GM12875 (cell line): ENCODE data around the gene PITPNC1.

Experiments
- H3K4me3 ChIP-seq: one replicate; pipeline ENCODE4 v1.5.1; 2011; ENCODE audit warnings: low read depth, low read length, control low read depth
- TF ChIP-seq, protein P1 (sequence below): IDR thresholded peaks from 2 replicates; pipeline ENCODE4 v1.5.1; 2011; ENCODE audit warnings: low read depth, mild to moderate bottlenecking, control low read depth, inconsistent platforms, low read length, moderate library complexity, borderline replicate concordance; ENCODE audit not compliant: insufficient read depth

Gene PITPNC1

DNA sequence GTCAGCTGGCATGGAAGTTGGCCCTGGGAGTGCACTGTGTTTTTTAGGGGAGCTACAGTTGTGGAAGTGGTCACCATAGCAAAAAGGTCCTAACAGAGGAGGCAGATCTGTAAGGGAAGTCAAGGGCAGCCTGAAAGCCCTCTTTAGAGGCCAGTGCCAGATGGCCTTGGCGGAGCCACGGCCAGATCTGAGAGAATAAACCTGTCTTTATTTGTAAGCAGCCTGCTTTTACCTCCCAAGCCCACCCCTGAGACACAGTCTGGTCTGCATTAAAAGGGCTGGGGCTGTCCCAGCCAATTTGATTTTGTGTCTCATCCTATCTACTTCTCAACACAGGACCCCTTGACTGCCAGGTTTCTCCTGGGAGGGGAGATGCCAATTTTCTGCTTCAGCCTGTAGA lies 289.6 kb downstream of the PITPNC1 start:
- H3K4me3 ChIP-seq = no peak overlapping the region
- TF ChIP-seq, protein P1, sequence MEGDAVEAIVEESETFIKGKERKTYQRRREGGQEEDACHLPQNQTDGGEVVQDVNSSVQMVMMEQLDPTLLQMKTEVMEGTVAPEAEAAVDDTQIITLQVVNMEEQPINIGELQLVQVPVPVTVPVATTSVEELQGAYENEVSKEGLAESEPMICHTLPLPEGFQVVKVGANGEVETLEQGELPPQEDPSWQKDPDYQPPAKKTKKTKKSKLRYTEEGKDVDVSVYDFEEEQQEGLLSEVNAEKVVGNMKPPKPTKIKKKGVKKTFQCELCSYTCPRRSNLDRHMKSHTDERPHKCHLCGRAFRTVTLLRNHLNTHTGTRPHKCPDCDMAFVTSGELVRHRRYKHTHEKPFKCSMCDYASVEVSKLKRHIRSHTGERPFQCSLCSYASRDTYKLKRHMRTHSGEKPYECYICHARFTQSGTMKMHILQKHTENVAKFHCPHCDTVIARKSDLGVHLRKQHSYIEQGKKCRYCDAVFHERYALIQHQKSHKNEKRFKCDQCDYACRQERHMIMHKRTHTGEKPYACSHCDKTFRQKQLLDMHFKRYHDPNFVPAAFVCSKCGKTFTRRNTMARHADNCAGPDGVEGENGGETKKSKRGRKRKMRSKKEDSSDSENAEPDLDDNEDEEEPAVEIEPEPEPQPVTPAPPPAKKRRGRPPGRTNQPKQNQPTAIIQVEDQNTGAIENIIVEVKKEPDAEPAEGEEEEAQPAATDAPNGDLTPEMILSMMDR = no peak

DNA sequence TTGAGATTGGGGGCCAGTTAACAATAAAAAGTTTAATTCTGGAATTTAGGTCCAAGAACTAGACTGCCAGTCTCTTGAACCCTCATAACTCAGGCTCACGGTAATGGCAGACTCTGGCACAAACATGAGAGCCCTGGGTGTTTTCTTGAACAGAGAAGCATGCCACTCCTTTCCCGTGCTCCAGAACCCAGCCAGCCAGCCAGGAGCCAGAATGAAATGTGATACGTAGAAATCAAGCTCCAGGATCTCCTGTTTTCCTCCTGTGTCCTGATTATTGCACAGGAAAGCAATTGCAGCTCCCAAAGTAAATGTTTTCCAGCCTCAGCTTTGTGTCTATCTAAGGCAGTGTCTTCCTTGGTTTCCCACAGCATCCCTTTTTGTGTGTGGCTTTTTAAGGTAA lies 294.4 kb downstream of the PITPNC1 start:
- TF ChIP-seq, protein P1 = no peak
- H3K4me3 ChIP-seq = no peak overlapping the region

DNA sequence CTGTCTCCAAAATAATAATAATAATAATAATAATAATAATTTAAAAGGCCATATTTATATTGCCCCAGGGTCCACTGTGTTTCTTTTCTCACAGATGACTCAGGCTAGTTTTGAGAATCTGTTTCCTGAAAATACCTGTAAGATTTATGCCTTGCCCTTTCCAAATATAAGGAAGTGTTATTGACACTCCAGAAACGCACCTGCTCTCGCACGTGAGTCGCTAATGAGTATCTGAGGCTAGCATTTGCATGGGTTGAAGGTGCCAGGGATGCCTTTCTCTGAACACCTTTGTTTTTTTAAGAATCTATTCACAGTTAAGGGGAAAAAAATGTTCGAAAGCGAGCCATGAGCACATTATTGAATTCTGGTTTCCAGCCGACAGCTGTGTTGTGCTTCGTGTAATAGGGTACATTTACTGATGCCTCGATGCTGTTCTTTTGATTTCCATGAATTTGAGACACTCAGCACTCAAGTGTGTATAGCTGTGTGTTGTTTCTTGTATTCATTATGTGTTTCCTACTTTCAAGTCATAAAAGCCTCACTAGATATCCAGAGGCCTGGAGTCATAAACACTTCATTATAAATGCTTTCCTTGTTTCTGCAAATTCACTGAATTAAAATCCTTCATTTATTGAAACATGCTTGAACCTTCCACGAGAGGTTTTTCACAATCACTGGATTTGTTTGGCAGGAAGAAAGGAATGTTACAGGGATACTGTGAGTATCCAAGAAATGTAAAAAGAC lies 295.7 kb downstream of the PITPNC1 start:
- TF ChIP-seq, protein P1 = no peak
- no peak overlapping the region for H3K4me3 ChIP-seq

DNA sequence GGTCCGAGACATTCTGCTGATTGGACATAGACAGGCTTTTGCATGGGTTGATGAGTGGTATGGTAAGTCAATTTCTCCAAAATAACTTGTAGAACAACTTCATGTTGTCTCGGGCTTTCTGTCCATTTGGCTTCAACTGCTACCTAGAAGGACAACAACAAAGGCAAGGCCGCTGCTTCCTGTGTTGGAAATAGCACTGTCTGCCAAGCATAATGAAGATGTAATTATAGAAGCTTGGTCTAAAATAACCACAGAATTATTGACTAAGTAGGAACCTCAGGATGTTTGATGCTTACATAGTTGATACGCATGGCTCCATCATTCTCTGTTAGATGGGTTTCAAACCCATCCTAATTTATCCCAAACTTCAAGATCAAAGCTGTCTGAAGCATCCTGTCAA lies 298.4 kb downstream of the PITPNC1 start:
- H3K4me3 ChIP-seq = no peak overlapping the region
- TF ChIP-seq, protein P1 = no peak

DNA sequence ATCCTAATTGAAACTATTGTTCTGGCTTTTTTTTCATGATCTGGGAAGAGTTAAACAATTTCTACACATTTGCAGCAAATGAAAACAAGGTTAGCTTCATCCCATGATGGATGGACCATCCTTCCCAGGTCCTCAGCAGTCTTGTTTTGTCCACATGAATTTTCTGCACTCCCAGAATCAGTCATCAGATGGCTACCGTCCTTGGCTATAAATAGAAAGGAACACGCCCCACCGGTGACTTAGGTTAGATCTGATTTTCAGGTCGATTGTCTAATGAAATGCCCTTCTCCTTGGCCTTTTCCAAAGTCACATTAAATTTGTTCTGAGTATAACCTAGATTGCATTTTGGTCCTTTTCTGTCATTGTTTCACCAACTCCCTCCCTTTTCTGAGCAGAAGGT lies 299.2 kb downstream of the PITPNC1 start:
- H3K4me3 ChIP-seq = no peak overlapping the region
- TF ChIP-seq, protein P1 = no peak

DNA sequence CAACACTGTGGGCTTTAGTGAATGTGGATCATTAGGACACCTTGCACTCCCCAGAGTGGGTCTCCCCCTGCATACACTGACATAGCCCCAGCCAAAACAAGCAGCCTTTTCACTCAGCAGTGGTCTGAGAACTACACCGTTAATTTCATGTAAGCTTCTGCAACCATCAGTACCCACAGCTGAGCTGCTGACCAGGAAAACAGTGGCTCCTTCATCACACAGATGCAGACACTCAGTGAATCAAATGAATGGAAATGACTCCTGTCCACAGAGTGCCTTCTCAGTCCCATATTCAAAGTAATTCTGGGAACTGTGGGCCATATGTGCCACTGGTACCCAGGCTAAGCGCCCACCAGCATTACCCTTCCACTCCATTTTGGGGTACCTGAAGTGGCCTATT lies 301.3 kb downstream of the PITPNC1 start:
- H3K4me3 ChIP-seq = no peak overlapping the region
- TF ChIP-seq, protein P1 = no peak

DNA sequence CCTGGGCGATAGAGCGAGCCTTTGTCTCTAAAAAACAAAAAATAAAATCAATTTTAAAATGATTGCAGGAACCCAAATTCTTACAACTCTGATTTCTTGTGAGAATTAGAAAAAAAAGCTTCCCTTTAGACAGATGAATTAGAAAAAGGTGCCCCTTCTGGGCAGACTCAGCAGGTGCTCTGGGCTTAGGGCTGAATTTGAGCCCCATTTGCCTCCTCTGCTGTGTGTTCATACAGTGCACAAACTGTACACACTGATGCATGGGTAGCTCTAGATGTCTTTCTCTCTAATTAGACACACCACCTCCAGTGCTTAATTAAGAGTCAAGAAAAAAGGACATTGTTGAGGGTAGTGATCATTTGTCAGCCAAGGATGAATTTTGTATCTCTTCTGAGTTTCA lies 302.1 kb downstream of the PITPNC1 start:
- H3K4me3 ChIP-seq = no peak overlapping the region
- TF ChIP-seq, protein P1 = no peak
